HG03095 (cell line): ENCODE data around the gene ASIC5.
"Not testable (repeated sequence)": the region's sequence is repeated elsewhere in the genome, so short reads cannot be mapped to it uniquely, and the experiment has no call there.

Source experiments
- ATAC-seq: cut with Tn5 transposase; IDR thresholded peaks from one replicate; pipeline ENCODE4 v1.9.1; 2021; ENCODE audit warnings: moderate library complexity; ENCODE audit not compliant: unreplicated experiment

Gene ASIC5

DNA sequence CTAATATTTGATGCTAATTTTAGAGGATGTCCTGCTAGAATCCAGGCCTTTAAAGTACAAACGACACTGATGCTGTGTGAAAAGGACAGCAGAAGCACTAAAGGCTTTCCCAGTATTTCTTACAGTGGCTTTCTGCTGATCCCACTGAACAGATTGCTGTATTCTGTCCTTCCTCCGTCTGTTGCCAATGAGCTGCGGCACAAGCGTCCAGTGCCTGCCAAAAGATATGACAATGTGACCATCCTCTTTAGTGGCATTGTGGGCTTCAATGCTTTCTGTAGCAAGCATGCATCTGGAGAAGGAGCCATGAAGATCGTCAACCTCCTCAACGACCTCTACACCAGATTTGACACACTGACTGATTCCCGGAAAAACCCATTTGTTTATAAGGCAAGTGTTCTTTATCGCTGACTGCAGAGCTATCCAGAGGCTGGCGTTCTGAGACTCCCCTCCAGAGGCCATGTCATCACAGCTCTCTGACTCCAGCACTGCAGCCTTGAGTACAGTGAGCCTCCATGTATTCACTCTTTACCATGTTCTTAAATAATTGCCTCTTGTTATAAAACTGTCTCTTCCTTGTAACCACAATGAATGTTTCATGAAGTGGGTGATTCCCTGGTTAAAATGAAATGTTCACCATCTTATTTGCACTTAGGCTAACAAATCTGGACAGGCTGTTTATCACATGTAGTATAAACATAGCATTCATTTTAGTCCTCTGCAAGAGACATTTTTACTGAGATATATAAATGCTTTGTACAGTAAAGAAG, 63.7 kb downstream of the ASIC5 start:
- ATAC-seq, result no peak

DNA sequence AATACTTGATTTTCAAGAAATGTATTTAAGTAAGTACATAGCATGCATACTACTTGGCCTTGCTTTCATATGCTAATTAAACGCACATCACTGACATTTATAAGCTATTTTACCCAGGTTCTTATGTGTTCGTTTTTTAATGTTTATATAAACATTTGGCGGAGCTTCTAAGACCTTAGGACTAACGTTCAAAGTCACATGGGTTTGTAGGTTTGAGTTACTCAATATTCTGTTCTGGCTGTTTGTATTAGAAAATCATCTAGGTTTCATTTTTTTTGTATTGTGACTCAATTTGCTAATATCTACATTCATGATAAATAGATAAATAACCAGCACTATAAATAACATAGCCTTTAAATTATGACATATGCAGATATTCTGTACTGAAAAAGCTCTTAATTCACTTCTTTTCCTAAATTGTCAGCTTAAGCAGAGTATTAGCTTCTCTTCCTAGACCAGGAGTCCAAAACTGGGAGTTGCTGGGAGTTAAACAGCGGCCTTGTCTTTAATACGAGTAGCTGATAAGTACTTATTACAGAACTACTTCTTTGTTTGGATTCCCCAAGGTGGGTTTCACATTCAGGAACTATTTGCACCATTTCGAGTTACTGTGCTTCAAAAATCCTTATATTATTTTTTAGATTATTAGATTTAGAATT, 65.3 kb downstream of the ASIC5 start:
- ATAC-seq, result no peak

DNA sequence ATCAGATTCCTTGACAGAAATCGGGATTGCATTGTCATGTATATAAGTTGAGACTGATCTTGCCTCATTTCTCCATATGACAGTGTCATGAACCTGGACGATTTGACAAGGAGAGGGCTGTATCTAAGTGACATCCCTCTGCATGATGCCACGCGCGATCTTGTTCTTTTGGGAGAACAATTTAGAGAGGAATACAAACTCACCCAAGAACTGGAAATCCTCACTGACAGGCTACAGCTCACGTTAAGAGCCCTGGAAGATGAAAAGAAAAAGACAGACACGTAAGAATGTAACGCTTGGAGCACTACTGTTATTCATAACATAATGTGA, 66.3 kb downstream of the ASIC5 start:
- no peak for ATAC-seq

DNA sequence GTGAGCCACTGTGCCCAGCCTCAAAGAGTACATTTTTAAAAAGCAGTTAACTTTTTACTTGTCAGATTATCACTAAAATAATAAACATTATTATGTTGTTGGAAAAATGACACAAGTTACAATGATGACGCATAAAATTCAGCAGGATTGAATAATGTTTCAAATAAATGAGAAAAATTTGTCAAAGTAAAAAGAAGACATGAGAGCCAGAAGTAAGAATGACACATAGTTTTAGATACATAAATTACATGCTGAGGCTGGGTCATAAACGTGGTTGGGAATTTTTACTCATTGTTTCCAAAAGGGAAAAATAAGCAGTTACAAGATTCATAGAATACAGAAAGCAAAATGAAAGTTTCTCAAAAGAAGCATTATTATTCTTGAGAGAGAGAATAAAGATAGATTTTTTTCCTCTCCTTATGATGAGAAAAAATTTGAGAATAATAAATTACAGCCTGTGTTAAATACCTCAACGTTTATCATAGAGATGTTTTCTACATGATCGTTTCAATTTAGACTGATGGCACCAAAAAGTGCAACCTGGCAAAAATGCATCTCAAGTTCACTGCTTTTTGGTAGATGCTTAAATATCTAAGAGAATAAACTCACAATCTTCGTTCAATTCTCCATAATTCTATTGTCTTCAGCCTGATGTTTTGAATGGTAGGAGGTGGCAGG, 66.8 kb downstream of the ASIC5 start:
- no peak for ATAC-seq

- not testable (repeated sequence) for ATAC-seq
Observed at GRCh38 chr4:155797581-155797980, 68.5 kb downstream of the ASIC5 start.

DNA sequence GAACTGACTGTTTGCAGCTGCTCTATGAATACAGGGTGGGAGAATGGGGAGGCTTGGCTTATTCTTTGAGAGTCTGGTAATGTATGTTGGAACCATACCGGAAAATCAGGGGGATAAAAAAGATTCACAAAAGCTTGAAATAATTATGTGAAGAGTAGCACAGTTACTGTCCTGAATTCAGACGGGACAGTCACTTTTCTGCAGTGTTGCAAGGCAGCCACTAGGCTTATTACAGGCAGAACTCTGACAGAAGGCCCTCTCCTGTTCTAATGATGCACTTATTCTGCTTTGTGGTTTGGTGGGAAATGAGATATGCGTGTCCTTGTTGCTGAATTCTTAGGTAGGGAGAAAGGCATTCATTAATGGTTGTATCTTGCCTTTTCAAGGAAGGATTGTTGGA, 70.1 kb downstream of the ASIC5 start:
- ATAC-seq, result no peak

- no peak for ATAC-seq
Observed at GRCh38 chr4:155794589-155795236, 71.4 kb downstream of the ASIC5 start.

DNA sequence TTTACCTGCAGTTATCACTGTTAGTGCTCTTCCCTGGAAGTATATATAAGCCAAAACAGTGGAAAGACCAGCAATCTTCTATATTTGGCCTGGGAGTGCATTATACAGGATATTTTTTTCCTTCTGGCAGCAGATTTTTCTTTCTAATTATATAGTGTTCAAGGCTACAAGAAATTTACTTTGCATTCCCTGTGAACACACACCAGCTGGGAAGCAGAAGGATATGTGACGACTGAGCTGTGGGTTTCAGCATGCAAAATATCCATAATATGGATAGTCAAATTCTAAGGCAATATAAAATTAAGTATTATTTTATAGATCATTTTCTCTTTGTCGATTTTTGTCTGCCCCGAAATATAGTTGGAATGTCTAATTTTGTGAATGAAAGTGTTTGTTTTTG, 76.1 kb downstream of the ASIC5 start:
- ATAC-seq, result no peak

DNA sequence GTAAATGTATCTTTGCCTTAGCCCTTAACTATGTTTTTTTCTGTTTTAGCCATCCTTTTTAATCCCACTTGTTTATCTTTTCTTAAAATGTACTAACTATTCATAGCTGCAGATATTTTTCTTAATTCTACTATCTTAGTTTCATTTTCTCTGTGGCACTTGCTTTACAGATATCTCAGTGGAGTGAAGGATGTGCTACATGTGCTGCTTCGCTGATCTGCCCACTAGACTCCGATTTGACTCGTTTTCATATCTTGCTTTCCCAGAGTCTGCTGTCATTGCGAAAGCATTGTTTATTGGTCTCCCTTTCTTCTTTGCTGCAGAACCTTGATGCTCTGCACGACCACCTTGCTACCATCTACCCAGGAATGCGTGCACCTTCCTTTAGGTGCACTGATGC, 76.7 kb downstream of the ASIC5 start:
- ATAC-seq, result no peak

DNA sequence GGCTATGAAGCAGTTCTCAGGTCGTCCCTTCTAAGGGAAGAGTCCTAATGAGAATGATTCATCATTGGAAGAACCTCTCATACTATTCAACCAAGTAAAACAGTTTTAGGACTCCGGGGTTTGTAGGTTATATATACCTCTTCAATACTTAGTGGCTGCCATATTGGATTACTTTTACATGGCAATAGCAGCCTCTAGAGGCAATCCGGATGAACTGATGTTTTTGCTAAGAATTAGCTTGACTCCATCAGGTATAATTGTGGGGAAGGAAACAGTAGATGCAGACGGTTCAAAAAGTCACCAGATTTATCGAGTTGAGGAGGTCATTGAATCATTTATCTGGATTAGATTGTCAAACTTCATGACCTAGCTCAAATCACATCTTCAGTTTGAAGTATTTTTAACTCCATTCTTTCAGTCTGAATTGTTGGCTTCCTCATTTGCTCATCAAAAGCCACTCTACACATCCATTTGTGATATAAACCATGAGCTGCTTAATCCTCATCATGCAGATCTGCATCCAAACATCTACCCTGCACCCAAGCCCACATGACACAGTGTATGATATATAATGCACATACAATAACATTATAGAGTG, 78.9 kb downstream of the ASIC5 start:
- peak; percentile 95 for ATAC-seq

GRCh38 chr4:155785828-155786227, 80.2 kb downstream of the ASIC5 start:
- no peak for ATAC-seq

GRCh38 chr4:155784637-155785036, 81.4 kb downstream of the ASIC5 start:
- ATAC-seq, result no peak

- no peak for ATAC-seq
Observed at GRCh38 chr4:155781249-155781831, 84.7 kb downstream of the ASIC5 start.

DNA sequence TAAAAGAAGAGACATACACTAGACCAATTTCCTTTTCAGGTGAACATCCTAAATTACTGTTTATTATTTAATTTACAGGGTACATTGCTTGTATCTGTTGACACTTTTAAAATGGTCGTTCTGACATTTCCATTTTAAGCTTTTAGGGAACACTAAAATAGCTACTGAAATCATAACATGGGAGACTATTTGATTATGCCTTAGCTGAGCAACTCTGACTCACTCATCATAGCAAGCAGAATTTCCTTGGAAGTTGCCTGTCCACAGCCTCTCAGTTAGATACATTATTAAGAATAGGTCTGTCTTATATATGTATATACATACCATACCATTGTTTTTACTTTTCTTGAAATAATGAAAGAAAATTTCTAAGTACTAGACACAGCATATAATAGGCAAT, 85.3 kb downstream of the ASIC5 start:
- ATAC-seq, result no peak
